Measurements from ENCODE around the gene SMO.
"Not testable (repeated sequence)": the region's sequence is repeated elsewhere in the genome, so short reads cannot be mapped to it uniquely, and the experiment has no call there.

The SMO gene

DNA sequence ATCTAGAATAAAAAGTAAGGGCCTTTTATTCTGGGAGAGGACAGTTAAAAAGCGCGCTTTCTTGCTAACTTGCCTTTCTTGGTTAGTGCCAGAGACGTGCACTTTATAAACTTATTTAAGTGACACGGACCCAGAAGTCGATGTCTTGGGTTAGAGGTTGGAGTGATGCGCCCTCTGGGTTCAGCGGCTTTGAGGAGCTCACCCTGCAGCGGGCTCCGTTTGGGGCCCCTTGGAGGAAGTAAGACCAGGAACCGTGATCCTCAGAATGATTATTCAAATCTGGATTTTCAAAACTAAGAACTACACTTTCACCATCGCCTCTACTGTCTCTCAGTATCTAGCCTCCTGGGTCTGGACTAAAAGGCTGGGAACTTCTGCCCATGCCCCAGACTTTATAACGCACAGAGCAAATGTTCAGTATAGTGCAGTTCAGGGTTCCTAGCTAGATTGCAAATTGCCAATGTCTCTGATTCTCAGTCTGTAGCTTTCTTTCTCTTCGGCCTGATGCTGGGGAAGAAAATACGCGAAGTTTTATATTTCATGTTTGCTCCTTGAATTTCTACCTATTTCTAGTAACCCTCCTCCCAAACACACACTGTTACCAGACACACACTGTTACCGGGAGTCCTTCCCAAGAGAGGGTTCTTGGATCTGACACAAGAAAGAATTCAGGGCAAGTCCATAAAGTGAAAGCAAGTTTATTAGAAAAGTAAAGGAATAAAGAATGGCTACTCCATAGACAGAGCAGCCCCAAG is 18.6 kb upstream of the SMO start:
- peak overlapping the region; percentile 29 for H3K4me3 ChIP-seq (ENCODE audit: low read depth, low read length)
- TF ChIP-seq, protein P1, sequence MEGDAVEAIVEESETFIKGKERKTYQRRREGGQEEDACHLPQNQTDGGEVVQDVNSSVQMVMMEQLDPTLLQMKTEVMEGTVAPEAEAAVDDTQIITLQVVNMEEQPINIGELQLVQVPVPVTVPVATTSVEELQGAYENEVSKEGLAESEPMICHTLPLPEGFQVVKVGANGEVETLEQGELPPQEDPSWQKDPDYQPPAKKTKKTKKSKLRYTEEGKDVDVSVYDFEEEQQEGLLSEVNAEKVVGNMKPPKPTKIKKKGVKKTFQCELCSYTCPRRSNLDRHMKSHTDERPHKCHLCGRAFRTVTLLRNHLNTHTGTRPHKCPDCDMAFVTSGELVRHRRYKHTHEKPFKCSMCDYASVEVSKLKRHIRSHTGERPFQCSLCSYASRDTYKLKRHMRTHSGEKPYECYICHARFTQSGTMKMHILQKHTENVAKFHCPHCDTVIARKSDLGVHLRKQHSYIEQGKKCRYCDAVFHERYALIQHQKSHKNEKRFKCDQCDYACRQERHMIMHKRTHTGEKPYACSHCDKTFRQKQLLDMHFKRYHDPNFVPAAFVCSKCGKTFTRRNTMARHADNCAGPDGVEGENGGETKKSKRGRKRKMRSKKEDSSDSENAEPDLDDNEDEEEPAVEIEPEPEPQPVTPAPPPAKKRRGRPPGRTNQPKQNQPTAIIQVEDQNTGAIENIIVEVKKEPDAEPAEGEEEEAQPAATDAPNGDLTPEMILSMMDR (IDR thresholded peaks at IDR 0.05; ENCODE audit: low read depth, low read length, missing control alignments) = no peak
- no peak for DNase-seq (ENCODE audit: low read depth)
- in situ Hi-C loops (cut with HindIII; ENCODE audit: low sequenced_read_pairs) = no loop called here

DNA sequence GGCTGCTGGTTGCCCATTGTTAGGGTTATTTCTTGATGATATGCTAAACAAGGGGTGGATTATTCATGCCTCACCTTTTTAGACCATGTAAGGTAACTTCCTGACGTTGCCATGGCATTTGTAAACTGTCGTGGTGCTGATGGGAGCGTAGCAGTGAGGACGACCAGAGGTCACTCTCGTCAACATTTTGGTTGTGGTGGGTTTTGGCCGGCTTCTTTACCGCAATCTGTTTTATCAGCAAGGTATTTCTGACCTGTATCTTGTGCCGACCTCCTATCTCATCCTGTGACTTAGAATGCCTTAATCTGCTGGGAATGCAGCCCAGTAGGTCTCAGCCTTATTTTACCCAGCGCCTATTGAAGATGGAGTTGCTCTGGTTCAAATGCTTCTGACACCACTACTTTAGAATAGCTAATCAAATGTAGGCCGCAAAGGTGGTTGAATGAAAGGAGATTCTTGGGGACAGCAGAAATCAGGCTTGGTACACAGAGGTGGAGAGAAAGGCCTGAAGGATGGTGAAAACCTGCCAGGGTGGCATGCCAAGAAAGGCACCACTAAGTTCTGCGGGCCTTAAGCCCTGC is 17.9 kb upstream of the SMO start:
- no peak for DNase-seq (ENCODE audit: low read depth)
- no peak overlapping the region for H3K4me3 ChIP-seq (ENCODE audit: low read depth, low read length)
- in situ Hi-C loops (cut with HindIII; ENCODE audit: low sequenced_read_pairs) = no loop called here
- TF ChIP-seq, protein P1 (IDR thresholded peaks at IDR 0.05; ENCODE audit: low read depth, low read length, missing control alignments) = no peak

DNA sequence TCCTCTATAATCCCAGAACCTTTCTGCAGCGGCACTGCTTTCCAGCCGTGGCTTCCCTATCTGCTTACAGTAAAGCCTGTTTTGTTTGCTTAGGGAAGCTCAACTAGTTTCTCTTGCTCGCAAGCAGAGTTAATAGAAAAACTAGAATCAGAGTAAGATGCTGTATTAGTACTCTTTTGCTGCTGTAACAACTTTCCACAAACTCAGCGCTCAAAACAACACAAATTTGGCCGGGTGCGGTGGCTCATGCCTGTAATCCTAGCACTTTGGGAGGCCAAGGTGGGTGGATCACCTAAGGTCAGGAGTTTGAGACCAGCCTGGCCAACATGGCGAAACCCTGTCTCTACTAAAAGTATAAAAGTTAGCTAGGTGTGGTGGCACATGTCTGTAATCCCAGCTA is 14.6 kb upstream of the SMO start:
- in situ Hi-C loops (cut with HindIII; ENCODE audit: low sequenced_read_pairs); H3K4me3 ChIP-seq (ENCODE audit: low read depth, low read length); DNase-seq (ENCODE audit: low read depth): not testable (repeated sequence)

DNA sequence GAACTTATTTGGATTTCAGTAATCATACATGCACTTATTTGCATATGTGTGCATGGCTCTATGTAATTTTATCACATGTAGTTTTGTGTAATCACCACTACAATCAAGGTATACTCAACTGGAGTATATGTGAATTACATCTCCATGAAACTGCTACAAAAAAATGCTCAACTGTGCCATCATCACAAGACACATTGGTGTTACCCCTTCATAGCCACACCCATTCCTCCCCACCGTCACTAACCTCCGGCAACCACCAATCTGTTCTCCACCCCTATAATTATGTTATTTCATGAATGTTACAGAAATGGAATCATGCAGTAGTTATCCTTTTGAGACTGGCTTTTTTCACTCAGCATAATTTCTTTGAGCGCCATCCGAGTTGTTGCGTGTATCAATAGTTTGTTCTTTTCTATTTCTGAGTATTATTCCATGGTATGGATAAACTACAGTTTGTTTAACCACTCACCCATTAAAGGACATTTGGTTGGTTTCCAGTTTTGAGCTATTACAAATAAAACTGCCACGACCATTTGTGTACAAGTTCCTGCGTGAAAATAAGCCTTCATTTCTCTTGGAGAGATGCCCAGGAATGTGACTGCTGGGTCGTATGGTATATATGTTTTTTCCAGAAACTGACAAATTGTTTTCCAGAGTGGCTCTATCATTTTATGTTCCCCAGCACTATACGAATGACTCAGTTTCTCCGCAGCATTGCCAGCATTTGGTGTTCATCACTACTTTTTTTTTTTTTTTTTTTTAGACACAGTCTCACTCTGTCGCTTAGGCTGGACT is 11.3 kb upstream of the SMO start:
- TF ChIP-seq, protein P1 (IDR thresholded peaks at IDR 0.05; ENCODE audit: low read depth, low read length, missing control alignments) = no peak
- in situ Hi-C loops (cut with HindIII; ENCODE audit: low sequenced_read_pairs) = no loop called here
- no peak overlapping the region for H3K4me3 ChIP-seq (ENCODE audit: low read depth, low read length)
- DNase-seq (ENCODE audit: low read depth) = no peak

DNA sequence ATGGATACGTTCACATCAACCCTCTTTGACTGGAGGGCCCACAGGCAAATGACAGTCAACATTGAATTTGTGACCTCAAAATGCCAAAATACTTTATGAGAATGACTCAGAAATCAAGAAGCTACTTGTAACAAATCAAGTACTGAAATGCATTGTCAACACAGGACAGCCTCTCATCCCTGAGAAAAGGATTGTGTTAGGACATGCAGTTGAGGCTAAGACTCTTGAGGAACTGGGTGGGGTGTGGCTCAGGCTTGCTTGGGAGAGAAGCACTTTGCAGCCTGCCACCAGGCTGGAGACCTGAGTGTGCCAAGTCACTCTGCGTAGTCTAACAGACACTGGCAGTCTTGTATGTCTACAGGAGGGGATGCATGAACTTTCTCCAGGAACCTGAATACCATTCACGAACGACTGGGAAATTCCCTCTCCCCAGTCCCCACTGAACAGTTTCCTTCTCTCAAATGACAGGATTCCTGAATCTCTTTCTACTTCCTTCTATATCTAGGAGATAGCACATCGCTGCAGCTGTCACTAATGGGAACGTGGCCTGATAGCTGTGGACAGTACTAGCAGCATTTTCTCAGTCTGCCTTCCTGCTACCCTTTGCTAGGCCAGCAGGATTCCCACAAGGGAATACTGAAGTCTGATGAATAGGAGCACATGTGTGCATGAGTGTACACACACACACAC is 3.3 kb upstream of the SMO start:
- in situ Hi-C loops (cut with HindIII; ENCODE audit: low sequenced_read_pairs) = no loop called here
- TF ChIP-seq, protein P1 (IDR thresholded peaks at IDR 0.05; ENCODE audit: low read depth, low read length, missing control alignments) = no peak
- DNase-seq (ENCODE audit: low read depth) = no peak
- H3K4me3 ChIP-seq (ENCODE audit: low read depth, low read length) = no peak overlapping the region

DNA sequence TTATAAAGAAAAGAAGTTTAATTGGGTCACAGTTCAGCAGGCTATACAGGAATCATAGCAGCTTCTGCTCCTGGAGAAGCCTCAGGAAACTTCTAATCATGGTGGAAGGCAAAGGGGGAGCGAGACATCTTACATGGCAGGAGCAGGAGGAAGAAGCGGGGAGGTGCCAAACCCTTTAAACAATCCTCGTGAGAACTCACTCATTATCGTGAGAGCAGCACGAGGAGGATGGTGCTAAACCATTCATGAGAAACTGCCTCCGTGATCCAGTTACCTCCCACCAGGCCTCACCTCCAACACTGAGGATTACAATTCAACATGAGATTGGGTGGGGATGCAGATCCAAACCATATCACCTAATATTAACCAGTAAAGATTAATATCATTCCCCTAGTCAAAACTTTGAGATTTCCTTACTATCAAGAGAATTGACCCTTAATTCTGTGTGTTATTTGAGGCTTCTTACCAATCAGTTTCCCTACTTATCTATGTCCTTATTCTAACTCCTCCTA is 1.6 kb upstream of the SMO start:
- H3K4me3 ChIP-seq (ENCODE audit: low read depth, low read length) = no peak overlapping the region
- in situ Hi-C loops (cut with HindIII; ENCODE audit: low sequenced_read_pairs) = no loop called here
- DNase-seq (ENCODE audit: low read depth) = no peak
- TF ChIP-seq, protein P1 (IDR thresholded peaks at IDR 0.05; ENCODE audit: low read depth, low read length, missing control alignments) = no peak
